Gastrocnemius medialis (tissue), 4 donors: ENCODE data around the gene ARSG.

Experiments used
- POLR2A ChIP-seq, 2 donors: fragments of 450-650 bp; IDR thresholded peaks; one replicate each; pipeline ENCODE4 v1.6.1; 2017; ENCODE audit warnings: antibody characterized with exemption in 2 of 2, mild to moderate bottlenecking in 2 of 2, moderate library complexity in 2 of 2
- TF ChIP-seq, protein P1 (sequence below), 5 experiments: fragments of 450-650 bp in 3 of 5; fragments of 200-600 bp in 2 of 5; sonication (generic) in 2 of 5; IDR thresholded peaks in 4 of 5; conservative IDR thresholded peaks in 1 of 5; 1 replicate in 4 of 5; 2 replicates in 1 of 5; pipeline ENCODE4 v1.5.1; 2016 to 2019; ENCODE audit warnings: antibody characterized with exemption in 5 of 5, mild to moderate bottlenecking in 3 of 5, moderate library complexity in 3 of 5

DNA sequence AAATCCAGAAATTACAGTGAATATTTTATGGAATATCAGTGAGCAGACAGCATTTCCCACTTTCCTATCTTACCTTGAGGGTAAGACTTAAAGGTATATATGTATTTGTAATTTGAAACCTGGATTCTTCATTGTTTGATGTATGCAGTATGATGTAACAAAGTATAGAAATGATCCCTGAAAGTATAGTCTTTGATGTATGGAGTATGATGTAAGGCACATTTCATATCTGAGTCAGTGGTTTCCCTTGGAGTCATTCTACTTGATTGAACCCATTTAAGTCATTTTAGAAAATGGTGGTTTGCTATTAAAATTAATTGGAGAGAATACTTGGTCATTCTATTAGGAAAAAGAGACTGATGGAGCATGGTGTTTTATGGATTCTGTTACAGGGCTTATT lies 33.4 kb upstream of the ARSG start:
- TF ChIP-seq, protein P1, sequence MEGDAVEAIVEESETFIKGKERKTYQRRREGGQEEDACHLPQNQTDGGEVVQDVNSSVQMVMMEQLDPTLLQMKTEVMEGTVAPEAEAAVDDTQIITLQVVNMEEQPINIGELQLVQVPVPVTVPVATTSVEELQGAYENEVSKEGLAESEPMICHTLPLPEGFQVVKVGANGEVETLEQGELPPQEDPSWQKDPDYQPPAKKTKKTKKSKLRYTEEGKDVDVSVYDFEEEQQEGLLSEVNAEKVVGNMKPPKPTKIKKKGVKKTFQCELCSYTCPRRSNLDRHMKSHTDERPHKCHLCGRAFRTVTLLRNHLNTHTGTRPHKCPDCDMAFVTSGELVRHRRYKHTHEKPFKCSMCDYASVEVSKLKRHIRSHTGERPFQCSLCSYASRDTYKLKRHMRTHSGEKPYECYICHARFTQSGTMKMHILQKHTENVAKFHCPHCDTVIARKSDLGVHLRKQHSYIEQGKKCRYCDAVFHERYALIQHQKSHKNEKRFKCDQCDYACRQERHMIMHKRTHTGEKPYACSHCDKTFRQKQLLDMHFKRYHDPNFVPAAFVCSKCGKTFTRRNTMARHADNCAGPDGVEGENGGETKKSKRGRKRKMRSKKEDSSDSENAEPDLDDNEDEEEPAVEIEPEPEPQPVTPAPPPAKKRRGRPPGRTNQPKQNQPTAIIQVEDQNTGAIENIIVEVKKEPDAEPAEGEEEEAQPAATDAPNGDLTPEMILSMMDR (IDR thresholded peaks at IDR 0.05 in 4 of 5, conservative IDR thresholded peaks at IDR 0.05 in 1 of 5) = no peak
- no peak for TF ChIP-seq POLR2A (IDR thresholded peaks at IDR 0.05)
